Stimulated activated CD4-positive, alpha-beta T cell treated with anti-CD3 and anti-CD28 coated beads, Interleukin-2, amount 100 ng/mL, for 4 hours (primary cell): ENCODE data around the gene ZNF701.
"Not testable (repeated sequence)": the region's sequence is repeated elsewhere in the genome, so short reads cannot be mapped to it uniquely, and the experiment has no call there.

Experiments
- DNase-seq: peaks from one replicate; pipeline ENCODE4 v3.0.0-alpha.2; 2020; ENCODE audit warnings: low read depth

Gene ZNF701

DNA sequence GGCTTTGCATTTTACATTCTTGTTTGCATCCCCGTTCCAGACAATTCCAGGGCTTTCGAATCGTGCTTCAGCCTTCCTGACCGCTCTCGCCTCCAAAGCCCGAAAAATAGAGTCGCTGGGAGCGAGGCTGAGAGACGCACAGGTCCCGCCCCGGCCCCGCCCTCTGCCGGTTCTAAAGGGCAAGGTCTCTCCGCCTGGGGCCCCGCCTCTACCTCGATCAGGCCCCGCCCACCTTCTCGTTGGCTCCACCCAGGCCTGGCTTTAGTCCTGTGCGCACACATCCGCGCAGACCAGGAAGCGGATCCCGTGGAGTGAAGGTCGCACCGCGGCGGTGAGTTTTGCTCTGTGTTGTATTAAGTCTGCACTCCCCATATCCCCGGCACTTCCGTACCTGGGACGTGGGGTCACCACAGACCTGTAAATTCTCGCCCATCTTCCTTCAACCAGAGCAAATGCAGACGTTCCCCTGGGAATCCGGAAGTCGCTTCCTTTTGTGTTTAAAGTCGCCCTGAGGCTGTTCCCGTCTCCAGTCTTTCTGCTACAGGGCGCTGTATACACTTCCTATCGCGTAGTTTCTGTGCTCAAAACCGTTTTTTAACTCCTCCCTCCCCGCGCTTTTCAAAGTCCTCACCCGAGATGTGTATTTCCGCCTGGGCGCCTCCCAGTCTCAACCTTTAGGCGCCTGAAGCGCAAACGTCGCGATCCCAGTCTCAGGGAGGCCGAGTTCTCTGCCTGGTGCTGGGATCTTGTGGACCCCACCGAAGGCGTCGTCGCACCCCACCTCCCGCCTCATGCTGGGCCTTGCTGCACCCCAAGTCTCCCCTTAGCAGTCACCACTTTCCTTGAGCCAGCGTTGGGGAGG is at the start of gene ZNF701:
Gene ZNF701, plus strand, starts transcription at position 288 of the 862 bp plus-strand sequence. CDS start 3,861 bp downstream, outside the sequence.
- peak; percentile 91 for DNase-seq

DNA sequence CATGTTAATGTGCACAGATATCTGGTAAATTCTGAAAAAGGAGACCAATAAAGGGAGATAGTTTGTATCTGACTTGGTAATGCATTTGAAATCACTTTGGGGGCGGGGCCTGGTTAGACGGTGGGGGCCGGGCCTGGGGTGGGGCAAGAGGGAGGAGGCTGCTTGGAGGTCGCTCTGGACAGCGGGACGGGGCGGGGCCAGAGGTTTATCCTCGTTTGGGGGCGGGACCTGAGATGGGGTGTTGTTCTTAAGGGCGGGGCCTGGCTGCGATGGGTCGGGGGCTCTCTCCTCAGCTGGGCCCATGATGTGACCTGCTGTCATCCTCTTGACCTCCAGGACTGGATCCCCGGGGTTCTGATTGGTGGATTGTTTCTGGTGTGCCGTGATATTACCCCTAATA is 47.5 kb upstream of the ZNF701 start:
- DNase-seq = no peak

DNA sequence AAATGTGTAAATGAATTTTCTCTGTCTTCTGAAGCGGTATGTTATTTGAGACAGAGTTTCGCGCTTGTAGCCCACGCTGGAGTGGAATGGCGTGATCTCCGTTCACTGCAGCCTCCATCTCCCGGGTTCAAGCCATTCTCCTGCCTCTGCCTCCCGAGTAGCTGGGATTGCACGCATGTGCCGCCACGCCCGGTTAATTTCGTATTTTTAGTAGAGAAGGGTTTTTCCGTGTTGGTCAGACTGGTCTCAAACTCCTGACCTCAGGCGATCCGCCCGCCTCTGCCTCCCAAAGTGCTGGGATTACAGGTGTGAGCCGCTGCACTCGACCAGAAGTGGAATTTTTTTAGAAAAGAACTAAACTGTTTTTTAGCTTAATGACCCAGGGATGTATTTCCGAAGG is 46.0 kb upstream of the ZNF701 start:
- no peak for DNase-seq

DNA sequence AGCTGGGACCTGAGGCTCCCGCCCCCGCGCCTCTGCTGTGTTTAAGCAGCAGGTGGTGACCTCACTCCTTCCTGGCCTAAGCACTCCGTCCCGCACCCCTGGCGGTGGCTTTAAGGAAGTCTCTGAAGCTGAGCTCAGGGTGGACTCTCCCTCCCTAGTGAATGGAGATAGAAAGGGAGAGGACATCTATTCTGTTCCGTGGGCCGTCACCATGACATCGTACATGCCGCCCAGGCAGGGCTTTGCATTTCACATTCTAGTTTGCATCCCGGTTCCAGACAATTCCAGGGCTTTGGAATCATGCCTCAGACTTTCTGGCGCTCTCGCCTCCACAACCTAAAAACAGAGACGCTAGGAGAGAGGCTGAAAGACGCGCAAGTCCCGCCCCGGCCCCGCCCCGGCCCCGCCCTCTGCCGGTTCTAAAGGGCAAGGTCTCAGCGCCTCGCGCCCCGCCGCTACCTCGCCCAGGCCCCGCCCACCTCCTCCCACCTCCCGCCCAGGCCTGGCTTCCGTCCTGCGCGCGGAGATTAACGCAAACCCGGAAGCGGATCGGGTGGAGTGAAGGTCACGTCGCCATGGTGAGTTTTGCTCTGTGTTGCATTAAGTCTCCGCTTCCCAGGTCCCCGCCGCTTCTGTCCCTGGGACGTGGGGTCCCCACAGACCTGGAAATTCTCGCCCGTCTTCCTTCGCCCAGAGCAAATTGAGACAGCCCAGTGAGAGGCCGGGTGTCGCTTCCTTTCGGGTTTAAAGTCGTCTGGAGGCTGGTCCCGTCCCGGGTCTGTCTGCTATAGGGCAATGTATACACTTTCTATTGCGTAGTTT is 42.7 kb upstream of the ZNF701 start, which contains the start of gene ZNF808:
Gene ZNF808, plus strand, starts transcription at position 535 of the 822 bp plus-strand sequence. CDS start 15,617 bp downstream, outside the sequence.
- peak; percentile 97 for DNase-seq

DNA sequence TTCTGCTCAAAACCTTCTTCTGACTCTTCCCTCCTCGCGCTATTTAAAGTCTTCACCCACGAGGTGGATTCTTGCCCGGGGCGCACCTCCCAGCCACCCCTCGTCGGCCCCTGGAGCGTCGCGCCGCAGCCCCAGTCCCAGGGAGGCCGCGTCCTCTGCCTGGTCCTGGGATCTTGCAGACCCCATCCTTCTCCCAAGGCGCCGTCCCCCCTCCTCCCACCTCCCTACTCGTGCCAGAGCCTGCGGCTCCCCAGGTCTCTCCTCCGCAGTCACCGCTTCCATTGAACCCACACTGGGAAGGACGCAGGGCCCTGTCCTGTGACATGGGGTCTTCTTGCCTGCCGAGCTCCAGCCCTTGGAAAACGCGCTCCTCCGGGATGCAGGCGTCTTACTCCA is 42.1 kb upstream of the ZNF701 start:
- DNase-seq = no peak

DNA sequence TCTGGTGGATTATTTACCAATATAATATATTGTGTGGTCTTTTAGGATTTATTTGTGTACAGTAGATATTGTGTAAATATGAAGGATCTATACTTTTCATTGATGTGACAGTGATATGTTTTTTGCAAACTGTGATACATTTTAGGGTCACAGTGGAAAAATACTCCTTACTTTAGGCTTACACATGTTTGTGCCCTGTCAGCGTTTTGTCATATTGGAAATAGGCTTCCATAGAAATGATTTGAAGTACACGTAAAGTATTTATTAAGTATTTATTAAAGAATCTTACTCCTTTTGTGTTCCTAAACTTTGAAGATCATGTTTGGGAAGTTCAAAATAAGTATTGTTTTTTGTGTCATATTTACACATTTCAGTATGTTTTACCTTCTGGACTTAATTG is 37.6 kb upstream of the ZNF701 start:
- no peak for DNase-seq

DNA sequence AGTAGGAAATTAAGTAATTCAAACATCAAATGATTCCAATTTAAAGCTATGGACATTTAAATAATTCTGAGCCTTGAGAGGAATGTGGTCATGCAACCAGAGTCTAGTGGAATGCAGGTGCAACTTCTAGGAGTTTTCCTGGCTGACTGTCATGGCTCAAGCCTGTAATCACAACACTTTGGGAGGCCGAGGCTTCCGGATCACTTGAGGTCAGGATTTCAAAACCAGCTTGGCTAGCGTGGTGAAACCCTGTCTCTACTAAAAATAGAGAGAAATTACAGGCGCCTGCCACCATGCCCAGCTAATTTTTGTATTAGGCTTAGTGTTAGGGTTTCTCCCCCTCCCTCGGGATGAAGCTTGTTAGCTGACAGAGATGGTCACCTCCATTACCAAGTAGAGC is 36.2 kb upstream of the ZNF701 start:
- DNase-seq = no peak

DNA sequence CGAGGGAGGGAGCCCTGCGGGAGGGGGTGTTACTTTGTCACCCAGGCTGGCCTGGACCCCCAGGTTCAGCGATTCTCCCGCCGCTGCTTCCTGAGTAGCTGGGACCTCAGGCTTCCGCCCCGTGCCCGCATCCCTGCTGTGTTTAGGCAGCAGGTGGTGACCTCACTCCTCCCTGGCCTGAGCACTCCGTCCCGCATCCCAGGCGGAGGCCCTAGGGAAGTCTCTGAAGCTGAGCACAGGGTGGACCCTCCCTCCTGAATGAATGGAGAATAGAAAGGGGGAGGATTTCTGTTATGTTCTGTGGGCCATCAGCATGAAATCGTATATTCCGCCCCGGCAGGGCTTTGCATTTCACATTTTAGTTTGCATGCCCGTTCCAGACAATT is 34.7 kb upstream of the ZNF701 start:
- not testable (repeated sequence) for DNase-seq

DNA sequence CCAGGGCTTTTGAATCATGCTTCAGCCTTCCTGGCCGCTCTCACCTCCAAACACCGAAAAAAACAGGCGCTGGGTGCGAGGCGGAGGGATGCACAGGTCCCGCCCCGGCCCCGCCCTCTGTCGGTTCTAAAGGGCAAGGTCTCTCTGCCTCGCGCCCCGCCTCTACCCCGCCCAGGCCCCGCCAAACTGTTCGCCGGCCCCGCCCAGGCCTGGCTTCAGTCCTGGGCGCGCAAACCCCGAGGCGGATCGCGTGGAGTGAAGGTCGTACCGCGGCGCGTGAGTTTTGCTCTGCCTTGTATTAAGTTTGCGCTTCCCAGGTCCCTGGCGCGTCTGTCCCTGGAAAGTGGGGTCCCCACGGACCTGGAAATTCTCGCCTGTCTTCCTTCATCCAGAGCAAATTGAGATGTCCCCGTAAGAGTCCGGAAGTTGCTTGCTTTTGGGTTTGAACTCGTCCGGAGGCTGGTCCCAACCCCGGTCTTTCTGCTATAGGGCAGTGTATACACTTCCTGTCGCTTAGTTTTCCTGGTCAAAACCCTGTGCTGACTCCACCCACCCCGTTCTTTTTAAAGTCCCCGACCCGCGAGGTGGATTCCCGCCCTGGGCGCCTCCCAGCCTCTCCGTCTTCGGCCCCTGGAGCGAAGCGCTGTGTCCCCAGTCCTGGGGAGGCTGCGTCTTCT is 34.2 kb upstream of the ZNF701 start:
- DNase-seq = peak; percentile 84

DNA sequence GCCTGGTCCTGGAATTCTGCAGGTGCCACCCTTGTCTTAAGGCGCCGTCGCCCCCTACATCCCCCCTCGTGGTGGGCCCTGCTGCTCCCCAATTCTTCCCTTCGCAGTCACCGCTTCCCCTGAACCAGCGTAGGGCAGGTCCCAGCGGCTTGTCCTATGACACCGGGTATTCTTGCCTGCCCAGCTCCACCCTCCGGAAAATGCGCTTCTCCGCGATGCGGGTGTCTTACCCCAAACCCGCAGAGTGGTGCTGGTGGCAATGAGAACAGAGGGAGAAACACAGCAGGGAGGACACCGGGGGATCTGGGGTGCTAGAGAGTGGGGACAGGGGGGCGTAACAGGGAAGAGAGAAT is 33.7 kb upstream of the ZNF701 start:
- DNase-seq = no peak

DNA sequence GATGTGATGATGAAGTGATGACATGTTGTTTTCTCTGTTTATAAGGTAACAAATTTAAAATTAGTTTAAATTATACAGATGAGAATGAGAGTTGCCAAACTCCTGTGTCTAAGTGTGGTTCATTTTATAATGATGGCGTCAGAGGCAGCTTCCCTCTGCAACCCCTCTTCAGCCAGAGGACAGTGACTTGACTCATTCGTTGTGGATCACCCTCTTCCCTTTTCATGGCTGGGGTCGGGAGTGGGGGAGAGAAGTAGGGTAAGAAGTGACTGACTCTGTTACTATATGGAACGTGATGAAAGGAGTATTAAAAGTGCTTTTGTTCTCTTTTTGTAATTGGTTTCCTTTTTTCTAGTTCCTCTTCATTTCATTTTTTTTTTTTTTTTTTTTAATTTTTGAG is 31.3 kb upstream of the ZNF701 start:
- not testable (repeated sequence) for DNase-seq

DNA sequence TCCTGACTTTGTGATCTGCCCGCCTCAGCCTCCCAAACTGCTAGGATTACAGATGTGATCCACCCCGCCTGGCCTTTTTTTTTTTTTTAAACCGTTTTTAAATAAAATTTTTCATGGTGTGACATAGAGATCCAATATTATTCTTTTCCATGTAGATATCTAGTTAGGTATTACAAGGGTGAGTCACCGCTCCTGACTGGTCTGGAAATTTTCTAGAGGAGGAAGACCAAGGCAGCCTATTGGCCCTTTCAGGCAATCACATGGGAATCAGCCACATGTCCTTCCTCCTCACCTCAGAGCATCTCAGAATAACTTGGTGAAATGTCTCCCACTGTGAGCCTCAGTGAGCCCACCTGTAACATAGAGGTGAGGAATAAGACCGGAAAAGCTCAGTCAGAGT is 28.9 kb upstream of the ZNF701 start:
- DNase-seq = not testable (repeated sequence)

DNA sequence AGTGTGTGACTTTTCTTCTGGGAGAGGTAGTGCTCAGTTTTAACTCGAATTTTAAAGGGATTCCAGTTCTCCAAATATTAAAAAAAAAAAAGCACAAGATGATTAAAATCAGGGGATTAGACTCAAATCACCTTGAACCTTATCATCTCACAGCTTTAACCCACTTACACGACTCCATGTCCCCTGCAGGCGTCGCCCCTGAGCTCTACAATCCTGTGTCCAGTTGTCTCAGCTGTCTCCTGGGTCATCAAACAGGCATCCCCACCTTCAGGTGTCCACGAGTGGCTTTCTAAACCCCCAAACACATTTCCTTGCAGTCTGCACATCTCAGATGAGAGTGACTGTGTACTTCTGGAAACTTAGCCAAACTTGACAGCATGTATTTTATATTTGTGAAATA is 28.5 kb upstream of the ZNF701 start:
- no peak for DNase-seq

DNA sequence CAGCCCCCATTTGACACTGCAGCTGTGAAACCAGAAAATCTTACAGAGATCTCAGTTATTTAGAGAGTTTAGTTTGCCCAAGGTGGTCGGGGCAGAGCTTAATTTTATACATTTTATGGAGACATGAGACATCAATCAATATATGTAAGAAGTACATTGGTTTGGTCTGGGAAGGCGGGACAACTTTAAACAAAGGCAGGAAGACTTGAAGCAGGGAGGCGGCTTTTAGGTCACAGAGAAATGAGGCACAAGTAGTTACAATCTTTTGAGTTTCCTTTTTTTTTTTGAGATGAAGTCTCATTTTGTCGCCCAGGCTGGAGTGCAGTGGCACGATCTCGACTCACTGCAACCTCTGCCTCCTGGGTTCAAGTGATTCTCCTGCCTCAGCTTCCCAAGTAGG is 27.5 kb upstream of the ZNF701 start:
- not testable (repeated sequence) for DNase-seq

DNA sequence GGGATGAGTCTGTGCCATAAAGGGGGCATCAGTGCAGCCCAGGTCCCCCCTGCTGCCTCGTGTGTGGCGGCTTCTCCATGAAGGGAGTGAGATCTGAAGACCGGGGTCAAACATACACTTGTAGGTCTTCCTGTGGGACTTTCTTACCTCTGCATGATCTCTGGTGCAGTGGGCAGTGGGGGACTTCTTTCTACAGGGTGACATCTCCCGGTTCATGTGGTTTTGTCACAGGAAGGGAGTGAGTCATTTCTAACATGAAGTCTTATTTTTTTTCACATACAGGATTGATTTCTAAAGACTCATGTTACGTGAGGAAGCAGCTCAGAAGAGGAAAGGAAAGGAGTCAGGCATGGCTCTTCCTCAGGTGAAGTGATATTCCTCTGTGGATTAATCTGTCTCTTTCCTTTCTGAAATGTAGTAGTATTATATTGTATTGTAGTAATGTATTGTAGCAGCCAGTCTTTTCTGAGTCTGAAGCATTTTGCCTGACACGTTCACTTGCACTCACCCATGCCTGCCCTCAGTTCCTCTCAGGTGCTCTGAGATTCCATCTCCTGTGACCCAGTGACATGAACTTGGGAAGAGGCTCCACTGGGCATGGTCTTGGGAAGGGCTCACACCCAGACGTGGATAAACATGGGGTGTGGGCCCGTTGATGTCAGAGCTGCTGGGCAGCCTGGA is 27.0 kb upstream of the ZNF701 start:
- DNase-seq = no peak

DNA sequence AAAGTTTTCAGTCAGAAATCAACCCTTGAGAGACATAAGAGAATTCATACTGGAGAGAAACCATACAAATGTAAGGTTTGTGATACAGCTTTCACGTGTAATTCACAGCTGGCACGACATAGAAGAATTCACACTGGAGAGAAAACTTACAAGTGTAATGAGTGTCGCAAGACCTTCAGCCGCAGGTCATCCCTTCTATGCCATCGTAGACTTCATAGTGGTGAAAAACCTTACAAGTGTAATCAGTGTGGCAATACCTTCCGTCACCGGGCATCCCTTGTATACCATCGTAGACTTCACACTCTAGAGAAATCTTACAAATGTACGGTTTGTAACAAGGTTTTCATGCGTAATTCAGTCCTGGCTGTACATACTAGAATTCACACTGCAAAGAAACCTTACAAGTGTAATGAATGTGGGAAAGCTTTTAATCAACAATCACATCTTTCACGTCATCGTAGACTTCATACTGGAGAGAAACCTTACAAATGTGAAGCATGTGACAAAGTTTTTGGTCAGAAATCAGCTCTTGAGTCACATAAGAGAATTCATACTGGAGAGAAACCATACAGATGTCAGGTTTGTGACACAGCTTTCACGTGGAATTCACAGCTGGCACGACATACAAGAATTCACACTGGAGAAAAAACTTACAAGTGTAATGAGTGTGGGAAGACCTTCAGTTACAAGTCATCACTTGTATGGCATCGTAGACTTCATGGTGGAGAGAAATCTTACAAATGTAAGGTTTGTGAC is 15.7 kb upstream of the ZNF701 start:
- DNase-seq = no peak

DNA sequence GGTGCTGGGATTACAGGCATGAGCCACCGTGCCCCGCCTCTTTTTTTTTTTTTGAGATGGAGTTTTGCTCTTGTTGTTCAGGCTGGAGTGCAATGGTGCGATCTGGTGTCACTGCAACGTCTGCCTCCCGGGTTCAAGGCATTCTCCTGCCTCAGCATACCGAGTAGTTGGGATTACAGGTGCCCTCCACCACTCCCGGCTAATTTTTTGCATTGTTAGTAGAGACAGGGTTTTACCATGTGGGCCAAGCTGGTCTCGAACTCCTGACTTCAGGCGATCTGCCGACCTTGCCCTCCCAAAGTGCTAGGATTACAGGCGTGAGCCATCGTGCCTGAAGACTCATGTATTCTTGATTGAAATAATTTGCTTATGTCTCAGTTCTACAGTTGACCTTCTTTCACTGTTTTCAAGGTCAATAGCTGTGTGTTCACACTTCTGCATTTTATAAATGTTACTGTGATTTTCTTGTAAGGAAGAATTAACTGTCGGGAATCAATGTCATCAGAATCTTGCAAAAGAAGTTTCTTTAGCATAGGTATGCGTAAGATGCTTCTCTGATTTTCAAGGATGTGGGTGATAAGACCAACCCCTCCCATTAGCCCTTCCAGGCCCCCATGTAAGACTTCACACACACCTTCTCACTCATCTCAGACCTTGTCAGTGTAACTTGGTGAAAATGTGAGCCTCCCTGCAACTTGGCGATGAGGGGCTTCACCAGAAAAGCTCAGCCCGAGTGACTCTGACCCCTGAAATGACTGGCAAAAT is 12.7 kb upstream of the ZNF701 start:
- no peak for DNase-seq

DNA sequence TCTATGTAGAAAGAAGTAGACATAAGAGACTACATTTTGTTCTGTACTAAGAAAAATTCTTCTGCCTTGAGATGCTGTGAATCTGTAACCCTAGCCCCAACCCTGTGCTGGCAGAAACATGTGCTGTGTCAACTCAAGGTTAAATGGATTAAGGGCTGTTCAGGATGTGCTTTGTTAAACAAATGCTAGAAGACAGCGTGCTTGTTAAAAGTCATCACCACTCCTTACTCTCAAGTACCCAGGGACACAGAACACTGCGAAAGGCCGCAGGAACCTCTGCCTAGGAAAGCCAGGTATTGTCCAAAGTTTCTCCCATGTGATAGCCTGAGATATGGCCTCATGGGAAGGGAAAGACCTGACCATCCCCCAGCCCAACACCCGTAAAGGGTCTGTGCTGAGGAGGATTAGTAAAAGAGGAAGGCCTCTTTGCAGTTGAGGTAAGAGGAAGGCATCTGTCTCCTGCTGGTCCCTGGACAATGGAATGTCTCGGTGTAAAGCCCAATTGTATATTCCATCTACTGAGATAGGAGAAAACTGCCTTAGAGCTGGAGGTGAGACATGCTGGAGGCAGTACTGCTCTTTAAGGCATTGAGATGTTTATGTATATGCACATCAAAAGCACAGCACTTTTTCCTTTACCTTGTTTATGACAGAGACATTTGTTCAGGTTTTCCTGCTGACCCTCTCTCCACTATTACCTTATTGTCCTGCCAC is 11.2 kb upstream of the ZNF701 start:
- DNase-seq = not testable (repeated sequence)

DNA sequence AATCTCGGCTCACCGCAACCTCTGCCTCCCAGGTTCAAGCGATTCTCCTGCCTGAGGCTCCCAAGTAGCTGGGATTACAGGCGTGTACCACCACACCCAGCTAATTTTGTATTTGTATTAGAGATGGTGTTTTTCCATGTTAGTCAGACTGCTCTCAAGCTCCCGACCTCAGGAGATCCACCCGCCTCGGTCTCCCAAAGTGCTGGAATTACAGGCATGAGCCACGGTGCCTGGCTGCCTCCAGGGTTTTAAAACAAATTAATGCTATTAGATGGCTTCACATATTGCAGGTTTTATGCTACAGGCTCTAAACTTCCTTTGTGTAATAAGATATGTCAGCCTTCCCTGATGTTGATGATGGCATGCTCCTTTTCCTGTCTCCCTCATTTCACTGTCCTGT is 8.5 kb upstream of the ZNF701 start:
- not testable (repeated sequence) for DNase-seq

DNA sequence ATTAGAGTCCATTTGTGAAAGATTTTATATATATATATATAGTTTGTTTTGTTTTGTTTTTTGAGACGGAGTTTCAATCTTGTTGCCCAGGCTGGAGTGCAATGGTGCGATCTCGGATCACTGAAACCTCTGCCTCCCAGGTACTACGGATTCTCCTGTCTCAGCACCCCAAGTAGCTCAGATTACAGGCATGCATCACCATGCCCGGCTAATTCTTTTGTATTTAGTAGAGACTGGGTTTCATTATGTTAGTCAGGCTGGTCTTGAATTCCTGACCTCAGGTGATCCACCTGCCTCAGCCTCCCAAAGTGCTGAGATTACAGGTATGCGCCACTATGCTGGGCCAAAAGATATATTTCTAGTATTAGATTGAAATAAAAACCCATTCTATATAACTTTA is 4.0 kb upstream of the ZNF701 start:
- no peak for DNase-seq
